ENCODE results near the gene TP53I3. TPM values are rescaled to one million over a fixed set of nuclear protein-coding genes. Genes with fewer than 3 reads are reported as not detected.

TP53I3 gene
- total RNA-seq, 6 experiments from 2014 or later = 5.2 to 20.4 (median 9.6) TPM

GRCh38 chr2:24038786-24039499, 45.7 kb downstream of the TP53I3 start:
- DNase-seq = no peak
- Histone ChIP-seq H3K4me1 (no peaks in the 10 kb centered on the region), H3K27me3 (no peaks in the 10 kb centered on the region), H3K9me3 (no peaks in the 10 kb centered on the region), H3K36me3 (peaks cover 0 to 18% (median 5%) of the 10 kb centered on the region in 4 donors), H3K27ac (no peak overlapping the region), H3K4me3 (no peak overlapping the region)
- 100% methylated on average over 3 of the region's 9 CpGs for WGBS (ENCODE audit: insufficient coverage, low coverage, low lambda C conversion rate, missing lambda C conversion rate)
- TF ChIP-seq POLR2A (IDR thresholded peaks at IDR 0.05) = no peak
- no peak for TF ChIP-seq CTCF (IDR thresholded peaks at IDR 0.05)
- intact Hi-C loops (cut with DNase I) = no loop called here
- no peak for ATAC-seq

Small RNA genes lying within 50 kb of the gene (small RNA-seq; reads per million reads assigned to genes)
- 0 reads per million in 2 experiments for gene RNU6-370P

Other genes starting within 250 kb of the TP53I3 start
- gene ATAD2B, start 157.7 kb downstream of the TP53I3 start, total RNA-seq = 10 to 100 TPM in 1 of 6 experiments, 1 to 10 TPM in 5; 7.5 to 12.1 (median 8.8) TPM
- 1 to 10 TPM; 4.6 to 7.9 (median 6.2) TPM for gene UBXN2A, start 144.4 kb downstream of the TP53I3 start, total RNA-seq
- gene MFSD2B, start 74.7 kb downstream of the TP53I3 start, total RNA-seq = under 1 TPM in 3 of 6 experiments, not detected in 3; 0.07 to 0.62 (median 0.22) TPM
- 1 to 10 TPM; 4.3 to 8.7 (median 5.5) TPM for gene WDCP, start 37.4 kb downstream of the TP53I3 start, total RNA-seq
- gene FKBP1B, start 35.1 kb downstream of the TP53I3 start, total RNA-seq = 10 to 100 TPM in 1 of 6 experiments, 1 to 10 TPM in 5; 2.4 to 11.0 (median 3.2) TPM
- gene SF3B6, start 8.5 kb downstream of the TP53I3 start, total RNA-seq = 10 to 100 TPM; 32.7 to 70.8 (median 40.3) TPM
- gene PFN4, start 38.5 kb upstream of the TP53I3 start, total RNA-seq = under 1 TPM in 4 of 6 experiments, not detected in 2; 0.22 to 0.66 (median 0.30) TPM
- 1 to 10 TPM; 2.8 to 4.6 (median 3.7) TPM for gene FAM228B, start 38.6 kb upstream of the TP53I3 start, total RNA-seq
- under 1 TPM in 3 of 6 experiments, not detected in 3; 0.12 to 0.22 (median 0.18) TPM for gene FAM228A, start 90.2 kb upstream of the TP53I3 start, total RNA-seq